ENCODE data around the gene C6orf132. TPM values are rescaled to one million over a fixed set of nuclear protein-coding genes. Genes with fewer than 3 reads are reported as not detected.

Gene C6orf132
- total RNA-seq, 2 experiments from 2014 or later = 0.12 to 0.14 TPM

GRCh38 chr6:42125663-42126062, 16.8 kb downstream of the C6orf132 start:
- intact Hi-C loops (cut with micrococcal nuclease) = no loop called here
- Mint-ChIP-seq H3K27ac (no peak overlapping the region), H3K4me1 (ENCODE audit: low read depth) (no peaks in the 10 kb centered on the region), H3K36me3 (ENCODE audit: low read depth) (no peaks in the 10 kb centered on the region), H3K4me3 (no peak overlapping the region), H3K9me3 (no peaks in the 10 kb centered on the region), H3K27me3 (ENCODE audit: low read depth) (no peaks in the 10 kb centered on the region)
- CTCF ChIA-PET = no interaction called here
- DNase-seq = no peak

GRCh38 chr6:42125231-42125630, 17.2 kb downstream of the C6orf132 start:
- no peaks in the 10 kb centered on the region for H3K4me1 Mint-ChIP-seq (ENCODE audit: low read depth)
- CTCF ChIA-PET = no interaction called here
- no peaks in the 10 kb centered on the region for H3K9me3 Mint-ChIP-seq
- H3K27ac Mint-ChIP-seq = no peak overlapping the region
- no peak for DNase-seq
- H3K4me3 Mint-ChIP-seq = no peak overlapping the region
- intact Hi-C loops (cut with micrococcal nuclease) = no loop called here
- no peaks in the 10 kb centered on the region for H3K36me3 Mint-ChIP-seq (ENCODE audit: low read depth)
- H3K27me3 Mint-ChIP-seq (ENCODE audit: low read depth) = no peaks in the 10 kb centered on the region

DNA sequence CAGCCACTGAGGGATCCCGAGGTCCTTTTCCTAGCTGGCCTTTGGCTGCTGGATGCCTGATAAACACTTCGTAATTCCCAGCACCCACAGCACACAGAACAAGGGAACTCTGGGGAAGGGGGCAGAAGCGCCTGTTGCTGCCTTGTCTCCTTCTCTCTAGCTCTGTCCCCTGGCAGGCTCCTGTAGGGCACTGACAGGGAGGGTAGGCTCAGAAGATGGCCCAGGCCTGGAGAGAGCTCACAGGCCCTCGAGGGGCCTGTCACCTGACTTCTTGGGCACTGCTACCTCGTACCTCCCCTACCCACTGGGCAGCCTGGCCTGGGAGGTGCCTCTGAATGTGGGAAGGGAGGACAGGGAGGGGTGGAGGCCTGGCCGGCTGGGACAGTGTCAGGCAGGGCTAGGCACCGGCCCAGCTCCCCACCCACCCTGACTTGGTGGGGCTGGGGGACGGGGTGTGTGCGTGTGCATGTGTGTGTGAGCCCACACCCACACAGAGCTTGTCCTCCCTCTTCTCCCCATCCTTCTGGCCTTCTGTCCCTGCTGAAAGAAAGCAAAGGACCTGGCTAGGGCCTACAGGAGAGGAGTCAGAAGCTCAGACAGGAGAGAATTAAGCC, 18.1 kb downstream of the C6orf132 start:
- CTCF ChIA-PET = interaction anchor here (0.9 kb wide), 1 partner anchor 22 kb away, joined by 3 read pairs; no protein-coding TSS in a partner anchor
- Mint-ChIP-seq H3K9me3 (no peaks in the 10 kb centered on the region), H3K27ac (no peak overlapping the region), H3K27me3 (ENCODE audit: low read depth) (no peaks in the 10 kb centered on the region), H3K4me3 (no peak overlapping the region), H3K36me3 (ENCODE audit: low read depth) (no peaks in the 10 kb centered on the region), H3K4me1 (ENCODE audit: low read depth) (no peaks in the 10 kb centered on the region)
- DNase-seq = no peak
- intact Hi-C loops (cut with micrococcal nuclease) = no loop called here

DNA sequence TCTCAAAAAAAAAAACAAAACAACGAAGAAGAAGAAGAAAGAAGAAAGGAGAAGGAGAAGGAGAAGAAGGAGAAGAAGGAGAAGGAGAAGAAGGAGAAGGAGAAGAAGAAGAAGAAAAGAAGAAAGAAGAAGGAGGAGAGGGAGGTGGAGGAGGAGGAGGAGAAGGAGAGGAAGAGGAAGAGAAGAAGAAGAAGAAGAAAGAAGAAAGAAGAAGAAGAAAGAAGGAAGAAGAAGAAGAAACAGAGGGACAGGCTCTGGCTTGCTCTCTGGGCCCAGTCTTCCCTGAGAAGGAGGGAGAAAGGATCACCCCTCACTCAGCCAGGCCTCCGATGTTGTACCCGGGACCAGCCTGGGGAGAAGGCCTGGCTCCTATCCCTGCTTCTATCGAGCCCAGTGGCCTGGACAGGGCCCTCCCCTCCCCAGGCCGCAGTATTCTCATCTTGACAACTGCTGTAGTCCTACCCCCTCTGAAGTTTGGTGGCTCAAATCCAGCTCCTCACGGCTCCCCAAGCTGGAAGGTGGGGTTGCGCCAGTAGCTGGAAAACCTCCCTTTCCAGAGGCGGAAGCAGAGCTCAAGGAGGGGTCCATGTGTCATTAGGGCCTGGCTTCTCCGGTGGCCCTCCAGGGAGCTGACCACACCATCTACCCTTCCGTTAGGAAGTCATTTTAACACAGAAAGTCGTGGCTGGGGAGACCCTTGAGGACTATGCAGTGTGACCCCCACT, 18.9 kb downstream of the C6orf132 start:
- intact Hi-C loops (cut with micrococcal nuclease) = no loop called here
- DNase-seq = no peak
- Mint-ChIP-seq H3K4me3 (no peak overlapping the region), H3K27me3 (ENCODE audit: low read depth) (no peaks in the 10 kb centered on the region), H3K4me1 (ENCODE audit: low read depth) (no peaks in the 10 kb centered on the region), H3K9me3 (no peaks in the 10 kb centered on the region), H3K27ac (no peak overlapping the region), H3K36me3 (ENCODE audit: low read depth) (no peaks in the 10 kb centered on the region)
- CTCF ChIA-PET = interaction anchor here (0.6 to 0.9 kb wide), 2 partner anchors 12 to 21 kb away, joined by 3 to 4 read pairs; no protein-coding TSS in a partner anchor

- no peak for DNase-seq
- CTCF ChIA-PET = no interaction called here
- no peaks in the 10 kb centered on the region for H3K36me3 Mint-ChIP-seq (ENCODE audit: low read depth)
- H3K27ac Mint-ChIP-seq = no peak overlapping the region
- intact Hi-C loops (cut with micrococcal nuclease) = no loop called here
- no peaks in the 10 kb centered on the region for H3K4me1 Mint-ChIP-seq (ENCODE audit: low read depth)
- no peak overlapping the region for H3K4me3 Mint-ChIP-seq
- no peaks in the 10 kb centered on the region for H3K9me3 Mint-ChIP-seq
- peaks cover 4% of the 10 kb centered on the region for H3K27me3 Mint-ChIP-seq (ENCODE audit: low read depth)
Observed at GRCh38 chr6:42120895-42121865, 21.2 kb downstream of the C6orf132 start.

- CTCF ChIA-PET = interaction anchor here (0.6 to 1.6 kb wide), 2 partner anchors 14 to 64 kb away, joined by 4 read pairs; no protein-coding TSS in a partner anchor
- no peaks in the 10 kb centered on the region for H3K36me3 Mint-ChIP-seq (ENCODE audit: low read depth)
- H3K4me1 Mint-ChIP-seq (ENCODE audit: low read depth) = no peaks in the 10 kb centered on the region
- H3K4me3 Mint-ChIP-seq = no peak overlapping the region
- no peaks in the 10 kb centered on the region for H3K9me3 Mint-ChIP-seq
- H3K27me3 Mint-ChIP-seq (ENCODE audit: low read depth) = peaks cover 6% of the 10 kb centered on the region
- intact Hi-C loops (cut with micrococcal nuclease) = no loop called here
- H3K27ac Mint-ChIP-seq = no peak overlapping the region
- DNase-seq = no peak
Observed at GRCh38 chr6:42118162-42119001, 24.0 kb downstream of the C6orf132 start.

DNA sequence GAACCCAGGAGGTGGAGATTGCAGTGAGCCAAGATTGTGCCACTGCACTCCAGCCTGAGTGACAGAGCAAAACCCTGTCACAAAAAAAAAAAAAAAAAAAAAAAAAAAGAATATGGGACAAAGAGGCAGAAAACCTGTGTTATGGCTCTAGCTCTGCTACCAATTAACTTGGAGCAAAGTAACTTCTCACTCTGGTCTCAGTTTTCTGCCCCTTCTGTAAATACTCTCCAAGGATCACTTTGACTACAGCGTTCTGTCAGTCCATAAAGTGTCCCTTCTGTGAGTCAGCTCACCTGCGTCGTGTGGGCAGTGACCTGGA, 24.6 kb downstream of the C6orf132 start:
- Mint-ChIP-seq H3K4me1 (ENCODE audit: low read depth) (no peaks in the 10 kb centered on the region), H3K27me3 (ENCODE audit: low read depth) (peaks cover 6% of the 10 kb centered on the region), H3K9me3 (no peaks in the 10 kb centered on the region), H3K27ac (no peak overlapping the region), H3K4me3 (no peak overlapping the region), H3K36me3 (ENCODE audit: low read depth) (no peaks in the 10 kb centered on the region)
- DNase-seq = no peak
- intact Hi-C loops (cut with micrococcal nuclease) = no loop called here
- CTCF ChIA-PET = no interaction called here

- no peak for DNase-seq
- no peaks in the 10 kb centered on the region for H3K4me1 Mint-ChIP-seq (ENCODE audit: low read depth)
- no peak overlapping the region for H3K4me3 Mint-ChIP-seq
- intact Hi-C loops (cut with micrococcal nuclease) = no loop called here
- no peak overlapping the region for H3K27ac Mint-ChIP-seq
- H3K27me3 Mint-ChIP-seq (ENCODE audit: low read depth) = peaks cover 6% of the 10 kb centered on the region
- H3K36me3 Mint-ChIP-seq (ENCODE audit: low read depth) = no peaks in the 10 kb centered on the region
- no peaks in the 10 kb centered on the region for H3K9me3 Mint-ChIP-seq
- CTCF ChIA-PET = interaction anchor here (0.6 to 0.7 kb wide), 2 partner anchors 10 to 194 kb away, joined by 3 to 6 read pairs; no protein-coding TSS in a partner anchor
Observed at GRCh38 chr6:42113936-42114636, 28.3 kb downstream of the C6orf132 start.

DNA sequence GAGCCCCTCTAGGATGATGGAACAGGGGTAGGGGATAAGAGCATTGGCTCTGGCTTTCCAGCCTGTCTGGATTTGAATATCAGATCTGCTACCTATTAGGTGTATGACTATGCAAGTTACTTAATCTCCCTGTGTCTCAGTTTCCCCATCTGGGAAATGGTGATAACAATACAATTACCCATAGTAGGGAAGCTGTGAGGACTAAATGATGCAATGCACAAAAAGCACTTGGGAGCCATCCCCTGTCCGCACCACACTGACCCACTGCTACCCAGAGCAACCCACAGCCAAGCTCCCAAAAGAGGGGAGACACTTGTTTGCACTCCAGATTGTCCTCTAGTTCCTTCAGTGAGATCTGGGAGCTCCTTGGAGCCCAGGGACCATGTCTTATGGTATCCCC, 30.1 kb downstream of the C6orf132 start:
- no peaks in the 10 kb centered on the region for H3K4me1 Mint-ChIP-seq (ENCODE audit: low read depth)
- no peak overlapping the region for H3K27ac Mint-ChIP-seq

DNA sequence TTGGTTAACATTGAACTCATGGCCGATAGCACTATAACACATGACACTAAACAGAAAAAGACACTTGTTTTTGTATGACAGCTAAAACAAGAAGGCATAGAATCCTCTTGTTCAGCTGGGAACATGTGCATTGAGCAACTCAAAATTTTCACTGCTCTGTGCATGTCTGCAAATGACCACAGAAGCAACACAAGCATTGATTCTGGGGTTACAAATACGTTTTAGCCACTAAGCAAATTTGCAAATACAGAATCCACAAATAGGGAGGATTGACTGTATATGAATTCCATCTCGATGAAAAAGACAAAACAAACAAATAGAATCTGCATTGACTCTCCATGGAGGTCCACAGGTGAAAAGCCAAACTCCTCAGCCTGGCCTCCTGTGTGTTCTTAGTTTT, 31.7 kb downstream of the C6orf132 start:
- CTCF ChIA-PET = interaction anchor here (0.6 to 1.4 kb wide), 2 partner anchors 324 to 412 kb away, joined by 3 to 4 read pairs; partner anchors contain the start of gene TOMM6
- intact Hi-C loops (cut with micrococcal nuclease) = no loop called here
- H3K36me3 Mint-ChIP-seq (ENCODE audit: low read depth) = no peaks in the 10 kb centered on the region
- DNase-seq = no peak
- no peaks in the 10 kb centered on the region for H3K9me3 Mint-ChIP-seq
- H3K4me3 Mint-ChIP-seq = no peak overlapping the region
- H3K4me1 Mint-ChIP-seq (ENCODE audit: low read depth) = no peaks in the 10 kb centered on the region
- H3K27me3 Mint-ChIP-seq (ENCODE audit: low read depth) = no peaks in the 10 kb centered on the region
- no peak overlapping the region for H3K27ac Mint-ChIP-seq

More for the DNA sequence above, 30.1 kb downstream of the C6orf132 start:
- CTCF ChIA-PET = interaction anchor here (1.1 to 1.2 kb wide), 2 partner anchors 8 to 102 kb away, joined by 3 to 6 read pairs; no protein-coding TSS in a partner anchor
- no peaks in the 10 kb centered on the region for H3K9me3 Mint-ChIP-seq
- no peak for DNase-seq
- no peaks in the 10 kb centered on the region for H3K36me3 Mint-ChIP-seq (ENCODE audit: low read depth)
- H3K27me3 Mint-ChIP-seq (ENCODE audit: low read depth) = peaks cover 6% of the 10 kb centered on the region
- intact Hi-C loops (cut with micrococcal nuclease) = no loop called here
- no peak overlapping the region for H3K4me3 Mint-ChIP-seq

DNA sequence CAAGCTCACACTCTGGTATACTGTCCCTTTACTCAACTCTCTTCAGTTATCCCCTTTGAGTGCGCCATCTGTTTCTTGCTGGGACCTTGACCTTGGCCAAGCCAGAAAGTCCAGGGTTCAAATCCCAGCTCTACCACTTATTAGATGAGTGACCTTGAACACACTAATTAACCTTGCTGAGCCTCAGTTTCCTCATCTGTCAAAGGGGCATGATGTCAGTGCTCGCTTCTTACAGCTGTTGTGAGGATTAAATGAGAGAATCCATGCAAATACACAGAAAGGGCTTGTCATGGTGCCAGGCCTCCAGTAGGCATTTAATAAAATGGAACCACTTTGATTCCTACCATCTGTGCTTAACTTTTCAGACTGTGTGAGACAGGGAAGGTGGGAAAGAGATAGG, 34.3 kb downstream of the C6orf132 start:
- CTCF ChIA-PET = interaction anchor here (0.6 kb wide), 1 partner anchor 238 kb away, joined by 3 read pairs; no protein-coding TSS in a partner anchor
- H3K4me3 Mint-ChIP-seq = no peak overlapping the region
- H3K4me1 Mint-ChIP-seq (ENCODE audit: low read depth) = peaks cover 7% of the 10 kb centered on the region
- no peaks in the 10 kb centered on the region for H3K36me3 Mint-ChIP-seq (ENCODE audit: low read depth)
- H3K27me3 Mint-ChIP-seq (ENCODE audit: low read depth) = no peaks in the 10 kb centered on the region
- no peaks in the 10 kb centered on the region for H3K9me3 Mint-ChIP-seq
- DNase-seq = no peak
- intact Hi-C loops (cut with micrococcal nuclease) = no loop called here
- H3K27ac Mint-ChIP-seq = no peak overlapping the region
